Measurements from ENCODE around the gene ADAM29.
"Not testable (repeated sequence)": the region's sequence is repeated elsewhere in the genome, so short reads cannot be mapped to it uniquely, and the experiment has no call there.

The ADAM29 gene

DNA sequence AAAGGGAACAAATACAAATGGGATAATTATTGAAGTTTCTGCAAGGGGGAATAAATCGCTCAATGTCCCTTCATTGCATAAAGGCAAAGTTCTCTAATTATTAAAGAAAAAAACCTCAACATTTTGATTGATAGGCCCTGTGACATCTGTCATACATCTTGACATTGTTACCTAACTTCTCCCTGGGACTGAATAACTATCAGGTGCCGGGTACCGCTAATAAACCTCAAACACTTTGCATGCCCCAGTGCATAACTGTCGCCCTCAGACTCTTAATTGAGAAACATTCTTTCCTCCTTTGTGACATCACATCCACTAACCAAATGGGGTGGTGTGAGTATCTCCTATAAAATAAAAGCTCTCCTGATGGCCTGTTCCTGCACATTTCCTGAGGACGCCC is at the start of gene ADAM29:
Gene ADAM29, plus strand, starts transcription at position 301 of the 400 bp plus-strand sequence. CDS start 57,168 bp downstream, outside the sequence.
- TF ChIP-seq CTCF (IDR thresholded peaks at IDR 0.05; ENCODE audit: control insufficient read depth, extremely low read depth, insufficient read depth), result no peak
- no peak within 1 kb of the TSS for H3K4me3 ChIP-seq (ENCODE audit: low read depth, low read length)
- DNase-seq (ENCODE audit: low read depth), result no peak

DNA sequence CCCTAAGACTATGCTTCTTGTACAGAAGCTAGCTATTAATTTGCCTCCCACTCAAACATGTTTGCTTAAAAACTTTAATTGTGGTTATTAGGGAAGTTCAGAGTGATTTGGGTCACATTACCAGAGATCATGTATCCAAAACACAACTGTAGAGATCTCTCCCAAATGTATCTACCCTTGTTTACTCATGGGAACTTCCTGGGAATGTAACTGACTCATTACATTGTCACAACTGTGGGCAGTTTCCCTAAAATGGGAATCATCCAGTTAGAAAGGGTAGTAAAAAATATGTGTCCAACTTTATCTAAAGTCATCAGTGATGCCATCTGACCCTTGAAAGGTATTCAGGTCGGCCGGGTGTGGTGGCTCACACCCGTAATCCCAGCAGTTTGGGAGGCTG is 48.8 kb upstream of the ADAM29 start:
- no peak for TF ChIP-seq CTCF (IDR thresholded peaks at IDR 0.05; ENCODE audit: control insufficient read depth, extremely low read depth, insufficient read depth)
- no peak overlapping the region for H3K4me3 ChIP-seq (ENCODE audit: low read depth, low read length)
- no peak for DNase-seq (ENCODE audit: low read depth)

- no peak for DNase-seq (ENCODE audit: low read depth)
- TF ChIP-seq CTCF (IDR thresholded peaks at IDR 0.05; ENCODE audit: control insufficient read depth, extremely low read depth, insufficient read depth), result no peak
- H3K4me3 ChIP-seq (ENCODE audit: low read depth, low read length), result no peak overlapping the region
Observed at GRCh38 chr4:174870311-174870710, 47.8 kb upstream of the ADAM29 start.

- no peak overlapping the region for H3K4me3 ChIP-seq (ENCODE audit: low read depth, low read length)
- no peak for TF ChIP-seq CTCF (IDR thresholded peaks at IDR 0.05; ENCODE audit: control insufficient read depth, extremely low read depth, insufficient read depth)
- DNase-seq (ENCODE audit: low read depth), result no peak
Observed at GRCh38 chr4:174871407-174871806, 46.8 kb upstream of the ADAM29 start.

DNA sequence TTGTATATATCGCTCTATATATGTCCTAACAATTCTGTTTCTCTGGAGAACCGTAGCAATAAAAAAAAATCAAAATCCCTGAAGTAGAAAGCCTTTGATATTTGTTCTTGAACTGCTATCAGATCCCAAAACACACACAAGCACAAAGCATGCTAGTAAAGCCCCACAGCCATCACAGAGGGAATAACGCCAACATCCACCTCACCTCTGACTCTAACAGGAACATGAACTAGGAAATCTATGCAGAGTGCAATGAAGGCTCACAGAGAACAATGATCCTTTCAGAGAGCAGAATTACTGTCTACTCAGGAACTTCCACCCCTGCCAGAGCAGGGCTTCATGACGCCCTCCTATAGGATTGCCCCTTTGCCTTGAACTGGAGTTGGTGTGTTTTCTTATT is 45.0 kb upstream of the ADAM29 start:
- not testable (repeated sequence) for DNase-seq (ENCODE audit: low read depth); H3K4me3 ChIP-seq (ENCODE audit: low read depth, low read length)

DNA sequence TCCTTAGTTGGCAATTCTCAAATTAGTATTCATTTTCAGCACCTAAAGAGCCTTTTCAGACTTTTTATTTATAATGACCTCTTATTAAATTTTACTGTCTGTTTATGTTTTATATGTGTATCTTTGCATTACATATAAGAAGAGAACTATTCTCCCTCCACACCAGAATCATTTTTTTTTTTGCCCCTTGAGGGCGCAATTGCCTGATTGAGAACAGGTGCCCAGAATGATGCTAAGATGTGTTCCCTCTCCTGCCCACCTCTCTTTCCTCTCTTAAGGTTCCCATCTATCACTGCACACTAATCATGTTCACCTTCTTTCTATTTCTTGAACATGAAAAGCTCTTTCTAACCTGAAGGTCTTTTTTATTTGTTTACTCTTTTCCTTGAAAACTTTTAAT is 44.2 kb upstream of the ADAM29 start:
- DNase-seq (ENCODE audit: low read depth), result no peak
- peak; percentile 23; the same call in 1 of the 2 replicates for TF ChIP-seq CTCF (IDR thresholded peaks at IDR 0.05; ENCODE audit: control insufficient read depth, extremely low read depth, insufficient read depth)

DNA sequence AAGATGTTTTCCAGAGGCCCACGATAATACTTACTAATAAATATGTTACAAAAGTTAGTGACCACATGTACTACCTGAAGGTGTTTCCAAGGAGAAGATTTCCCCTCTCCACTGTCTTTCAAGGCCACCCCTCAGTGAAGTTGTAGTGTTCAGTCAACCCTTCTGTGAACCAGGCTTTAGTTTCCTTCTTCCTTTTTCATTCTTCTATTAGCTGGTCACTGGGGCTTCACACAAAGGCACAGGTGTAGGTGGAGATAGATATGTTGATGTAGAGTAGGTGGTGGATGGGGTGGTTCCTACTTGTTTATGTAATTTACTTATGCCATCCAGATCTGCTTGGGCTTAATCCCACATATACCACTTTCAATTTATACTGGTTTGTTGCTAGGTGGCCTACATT is 43.3 kb upstream of the ADAM29 start:
- TF ChIP-seq CTCF (IDR thresholded peaks at IDR 0.05; ENCODE audit: control insufficient read depth, extremely low read depth, insufficient read depth), result no peak
- no peak for DNase-seq (ENCODE audit: low read depth)
- no peak overlapping the region for H3K4me3 ChIP-seq (ENCODE audit: low read depth, low read length)

More for the DNA sequence above, 44.2 kb upstream of the ADAM29 start:
- H3K4me3 ChIP-seq (ENCODE audit: low read depth, low read length), result no peak overlapping the region

All from LNCaP clone FGC (cell line).